Measurements from ENCODE around the gene SLC35F4.
"Not testable (repeated sequence)": the region's sequence is repeated elsewhere in the genome, so short reads cannot be mapped to it uniquely, and the experiment has no call there.

SLC35F4 gene

DNA sequence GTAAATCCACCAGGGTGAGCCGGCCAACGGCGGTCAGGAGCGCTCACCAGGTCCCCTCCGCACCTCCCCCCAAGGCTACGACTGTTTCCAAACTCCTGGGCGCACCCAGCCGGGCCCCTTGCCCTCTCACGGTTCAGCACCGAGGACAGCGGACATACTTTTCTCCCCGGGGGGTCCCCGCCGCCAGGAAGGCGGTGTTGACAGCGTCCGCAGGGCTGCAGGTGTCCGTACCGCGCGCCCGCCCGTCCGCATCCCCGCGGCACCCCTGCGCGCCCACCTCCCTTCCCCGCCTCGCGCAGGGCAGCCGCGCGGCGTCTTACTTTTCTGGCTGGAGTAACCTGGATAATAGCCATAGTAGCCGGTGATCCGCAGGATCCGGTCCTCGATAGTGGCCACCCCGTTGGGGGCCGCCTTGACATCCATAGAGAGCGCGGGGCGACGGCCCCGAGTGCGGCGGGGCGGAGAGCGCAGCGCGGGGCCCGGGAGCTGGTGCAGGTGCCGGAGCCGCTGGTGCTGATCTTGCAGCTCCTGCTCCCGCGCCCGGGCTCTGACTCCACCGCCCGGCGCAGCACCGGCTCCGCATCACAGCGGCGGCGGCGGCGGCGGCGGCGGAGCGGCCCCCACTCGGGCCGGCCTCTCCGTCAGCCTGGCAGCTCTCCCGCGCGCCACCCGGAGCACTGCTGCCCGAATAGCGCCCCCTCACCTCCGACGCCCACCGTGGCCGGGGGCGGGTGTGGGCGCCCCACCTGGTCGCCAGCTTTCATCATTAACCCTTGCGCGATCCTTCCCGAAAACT is at the start of gene SLC35F4:
TSS of gene SLC35F4 (minus strand) at position 690 of the 796 bp plus-strand sequence.
- DNase-seq (ENCODE audit: low spot score), result no peak

DNA sequence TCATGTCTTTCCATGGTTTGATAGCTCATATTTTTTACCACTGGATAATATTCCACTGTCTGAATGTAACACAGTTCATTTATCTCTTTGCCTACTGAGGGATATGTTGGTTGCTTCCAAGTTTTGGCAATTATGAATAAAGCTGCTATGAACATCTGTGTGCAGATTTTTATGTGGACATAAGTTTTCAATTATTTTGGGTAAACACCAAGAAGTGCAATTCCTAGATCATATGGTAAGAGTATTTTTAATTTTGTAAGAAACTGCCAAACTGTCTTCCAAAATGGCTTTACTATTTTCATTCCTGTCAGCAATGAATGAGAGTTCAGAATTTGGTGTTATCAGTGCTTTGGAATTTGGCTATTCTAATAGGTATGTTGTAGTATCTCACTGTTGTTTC is 43.7 kb upstream of the SLC35F4 start:
- DNase-seq (ENCODE audit: low spot score), result no peak

DNA sequence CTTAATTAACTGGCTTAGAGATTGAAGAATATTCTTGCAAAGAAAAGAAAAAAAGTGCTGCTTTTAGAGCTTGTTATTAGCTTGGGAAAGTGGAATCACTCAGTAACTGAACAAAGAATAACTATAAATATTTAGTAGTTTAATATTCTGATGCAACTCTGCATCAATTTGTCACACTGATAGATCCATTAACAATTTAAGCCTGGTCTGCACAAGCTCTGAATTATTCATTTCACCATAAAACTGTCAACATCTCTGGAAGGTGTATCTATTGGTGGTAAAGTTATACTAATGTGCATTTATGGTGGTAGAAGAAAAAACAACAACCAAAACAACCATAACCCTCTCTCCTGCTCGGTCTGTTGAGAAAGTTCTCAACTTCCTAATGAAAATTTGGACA is 38.1 kb upstream of the SLC35F4 start:
- no peak for DNase-seq (ENCODE audit: low spot score)

DNA sequence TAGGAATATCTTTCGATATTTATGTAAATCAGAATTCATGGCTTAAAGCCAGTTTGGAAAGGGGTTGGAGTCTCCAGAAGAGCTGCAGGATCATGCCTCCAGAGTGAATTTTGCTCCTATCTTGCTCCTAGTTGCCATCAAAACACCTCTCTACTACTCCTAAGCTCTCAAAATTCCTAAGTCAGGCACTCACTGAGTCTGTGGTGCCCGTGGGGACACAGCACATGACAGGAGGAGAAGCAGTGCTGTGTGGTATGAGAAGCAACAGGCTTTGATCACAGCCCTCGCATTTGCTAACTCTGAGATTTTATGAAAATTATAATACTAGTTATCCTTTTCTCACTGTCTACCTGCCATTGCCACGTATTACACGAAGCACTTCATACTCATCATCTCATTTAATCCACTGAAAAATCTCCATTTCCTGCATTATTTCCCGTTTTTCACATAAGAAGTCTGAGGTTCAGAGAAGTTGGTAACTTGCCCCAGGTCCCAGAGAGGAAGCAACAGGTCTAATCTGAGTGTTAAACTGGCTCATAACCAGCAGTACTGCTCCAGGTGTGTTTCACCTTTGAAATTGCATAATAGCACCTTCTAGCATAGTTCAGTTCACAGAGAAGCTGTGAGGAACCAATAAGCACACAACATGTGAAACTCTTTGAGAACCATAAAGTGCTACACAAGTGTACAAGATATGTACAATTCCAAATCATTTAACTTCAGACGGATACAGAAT is 33.1 kb upstream of the SLC35F4 start:
- no peak for DNase-seq (ENCODE audit: low spot score)

DNA sequence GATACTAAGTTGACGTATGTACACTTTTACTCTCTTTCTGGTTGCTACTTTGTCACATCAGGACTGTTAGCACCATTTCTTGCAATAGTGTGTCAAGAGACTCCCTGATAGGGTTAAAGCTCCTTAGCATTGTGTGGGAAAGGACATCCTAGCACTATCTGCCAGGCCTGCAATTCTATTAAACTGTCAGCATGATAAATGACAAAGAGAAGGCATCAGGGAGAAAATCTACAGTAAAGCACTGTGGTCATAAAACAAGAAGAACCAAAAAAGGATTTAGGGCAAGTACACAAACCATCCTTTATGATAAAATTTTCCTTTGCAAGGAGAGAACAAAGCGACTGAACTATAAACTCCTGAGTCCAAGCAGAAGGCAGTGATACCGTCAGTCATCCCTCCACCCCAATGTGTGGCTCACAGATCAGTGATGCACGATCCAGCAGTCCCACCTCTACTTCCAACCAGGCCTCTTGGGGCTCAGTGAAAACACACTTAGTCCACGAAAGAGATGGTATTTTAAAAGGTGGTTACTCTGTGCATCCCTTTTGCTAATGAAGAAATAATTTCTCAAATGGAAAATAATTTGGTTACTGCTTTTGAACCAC is 31.4 kb upstream of the SLC35F4 start:
- no peak for DNase-seq (ENCODE audit: low spot score)

DNA sequence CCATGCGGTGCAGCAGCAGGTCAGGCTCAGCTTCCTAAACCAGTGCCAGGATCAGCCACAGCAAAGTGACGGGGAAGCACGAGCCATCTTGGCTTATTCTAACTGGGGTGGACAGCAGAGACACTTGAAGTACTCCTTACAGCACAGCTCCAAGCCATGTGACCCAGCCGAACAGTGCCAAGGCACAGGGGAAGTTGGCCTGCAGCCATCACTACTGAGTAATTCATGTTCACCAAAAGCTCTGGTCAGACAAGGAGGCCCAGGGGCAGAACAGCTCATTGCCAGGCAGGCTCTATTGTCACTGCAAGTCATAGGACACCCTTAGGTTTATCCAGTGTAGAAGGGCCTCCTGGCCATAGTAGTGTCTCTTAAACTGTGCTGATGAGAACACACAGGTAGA is 23.4 kb upstream of the SLC35F4 start:
- DNase-seq (ENCODE audit: low spot score), result no peak

DNA sequence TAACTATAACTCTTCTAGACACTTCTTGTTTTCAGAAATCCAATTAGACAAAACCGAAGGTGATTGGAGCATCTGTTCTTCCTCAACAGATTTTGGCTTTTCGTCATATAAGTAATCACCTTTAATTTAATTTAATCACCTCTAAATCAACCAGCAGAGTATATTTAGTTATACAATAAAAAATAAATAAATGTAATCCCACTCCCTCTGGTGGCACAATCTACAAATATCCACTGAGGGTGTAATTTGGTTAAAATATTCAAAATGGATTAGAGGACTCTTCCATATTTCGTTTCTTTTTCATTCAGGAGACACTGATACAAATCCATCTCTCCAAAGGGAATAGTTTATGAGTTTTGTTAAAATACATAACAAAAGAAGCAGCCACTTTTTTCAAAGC is 18.3 kb upstream of the SLC35F4 start:
- no peak for DNase-seq (ENCODE audit: low spot score)

DNA sequence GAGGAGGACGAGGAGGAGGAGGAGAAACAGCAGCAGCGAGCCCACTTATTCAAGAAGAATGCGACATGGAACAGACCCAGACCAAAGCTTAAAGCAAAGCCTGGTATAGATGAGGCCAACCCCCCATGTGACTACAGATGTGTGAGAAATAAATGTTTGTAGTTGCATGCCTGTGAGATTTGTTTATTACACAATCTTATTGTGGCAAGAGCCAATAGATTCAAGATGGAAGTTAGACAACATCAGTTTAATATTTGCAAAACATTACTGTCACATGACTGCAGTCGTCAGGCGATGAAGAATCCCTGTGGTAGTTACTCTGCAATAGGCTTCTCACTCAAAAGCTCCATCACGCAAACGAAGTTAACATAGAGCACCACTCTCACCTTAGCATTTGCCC is 17.2 kb upstream of the SLC35F4 start:
- DNase-seq (ENCODE audit: low spot score), result no peak

DNA sequence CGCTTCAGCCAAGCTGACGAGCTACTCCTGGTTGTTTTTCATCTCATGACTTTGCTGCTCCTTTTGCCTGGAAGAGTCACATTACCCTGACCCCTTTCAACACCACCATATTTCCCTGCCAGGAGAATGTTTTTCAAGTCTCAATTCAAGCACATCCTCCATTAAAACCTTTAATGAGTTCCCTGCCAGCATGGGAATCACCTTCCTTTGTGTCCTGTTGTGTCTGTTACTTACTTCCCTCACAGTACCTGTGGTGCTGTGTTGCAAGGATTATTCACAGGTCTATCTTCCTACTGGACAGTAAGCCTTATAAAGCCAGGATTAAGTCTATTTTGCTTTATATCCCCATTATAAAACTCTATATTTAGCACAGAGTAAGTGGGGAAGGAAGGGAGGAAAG is 13.6 kb upstream of the SLC35F4 start:
- DNase-seq (ENCODE audit: low spot score), result no peak

DNA sequence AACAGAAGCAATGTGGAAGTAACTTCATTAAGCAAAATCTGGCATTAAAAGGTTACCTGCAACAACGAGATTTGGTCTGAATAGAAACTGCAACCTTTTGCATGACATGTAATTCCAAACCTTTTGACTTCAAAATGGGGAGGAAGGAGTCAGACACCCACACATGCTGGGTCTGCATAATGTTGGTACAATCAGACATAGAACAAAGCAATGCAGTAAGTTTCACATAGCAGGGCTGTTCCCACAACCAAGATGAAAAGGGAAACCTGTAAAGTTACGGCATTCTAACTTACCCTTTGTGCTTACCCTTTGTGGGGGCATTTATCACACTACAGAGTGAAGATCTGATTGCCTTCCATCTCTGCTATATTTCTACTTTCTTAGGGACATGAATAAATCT is 10.1 kb upstream of the SLC35F4 start:
- DNase-seq (ENCODE audit: low spot score), result no peak

DNA sequence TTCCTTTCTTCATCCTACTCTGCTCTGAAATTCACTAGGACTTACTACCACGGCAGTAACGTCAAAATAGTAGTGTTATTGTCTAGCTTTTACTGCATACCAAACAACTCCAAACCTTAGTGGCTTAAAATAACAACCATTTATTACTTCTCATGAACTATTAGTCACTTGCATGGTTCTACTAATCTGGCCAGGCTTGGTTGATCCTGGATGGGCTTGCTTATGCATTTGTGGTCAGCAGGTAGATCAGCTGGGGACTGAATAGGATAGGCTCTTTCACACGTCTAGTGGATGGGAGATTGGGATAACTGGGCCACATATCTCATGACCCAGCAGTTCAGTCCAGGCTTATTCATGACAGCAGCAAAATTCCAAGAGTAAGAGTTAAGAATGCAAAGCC is 9.4 kb upstream of the SLC35F4 start:
- no peak for DNase-seq (ENCODE audit: low spot score)

DNA sequence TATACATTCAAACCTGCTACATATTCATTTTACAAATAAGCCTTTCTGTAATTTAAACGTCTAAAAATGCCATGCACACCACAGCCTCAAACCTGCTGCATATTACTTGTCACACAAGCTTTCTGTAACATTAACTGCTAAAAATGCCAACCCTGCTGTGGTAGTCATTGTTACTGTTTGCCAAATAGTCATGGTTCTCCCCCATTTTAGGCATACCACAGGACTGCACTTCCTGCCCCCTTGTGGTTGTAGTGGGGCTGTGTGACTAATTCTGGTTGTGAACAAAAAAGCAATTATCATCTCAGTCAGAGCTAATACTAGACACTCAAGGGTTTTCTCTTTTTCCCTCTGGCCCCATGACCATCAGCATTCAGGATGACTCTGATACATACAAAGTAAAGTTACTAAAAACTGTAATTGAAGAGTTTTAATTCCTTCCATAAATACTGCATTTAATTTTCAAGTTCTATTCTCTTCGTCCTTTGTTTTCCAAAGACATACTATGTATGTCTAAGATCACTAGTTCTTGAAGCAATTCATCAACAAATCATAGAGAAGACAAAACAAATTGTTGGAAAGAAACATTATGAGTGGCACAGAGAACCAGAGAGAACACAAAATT is 5.7 kb upstream of the SLC35F4 start:
- DNase-seq (ENCODE audit: low spot score), result no peak

DNA sequence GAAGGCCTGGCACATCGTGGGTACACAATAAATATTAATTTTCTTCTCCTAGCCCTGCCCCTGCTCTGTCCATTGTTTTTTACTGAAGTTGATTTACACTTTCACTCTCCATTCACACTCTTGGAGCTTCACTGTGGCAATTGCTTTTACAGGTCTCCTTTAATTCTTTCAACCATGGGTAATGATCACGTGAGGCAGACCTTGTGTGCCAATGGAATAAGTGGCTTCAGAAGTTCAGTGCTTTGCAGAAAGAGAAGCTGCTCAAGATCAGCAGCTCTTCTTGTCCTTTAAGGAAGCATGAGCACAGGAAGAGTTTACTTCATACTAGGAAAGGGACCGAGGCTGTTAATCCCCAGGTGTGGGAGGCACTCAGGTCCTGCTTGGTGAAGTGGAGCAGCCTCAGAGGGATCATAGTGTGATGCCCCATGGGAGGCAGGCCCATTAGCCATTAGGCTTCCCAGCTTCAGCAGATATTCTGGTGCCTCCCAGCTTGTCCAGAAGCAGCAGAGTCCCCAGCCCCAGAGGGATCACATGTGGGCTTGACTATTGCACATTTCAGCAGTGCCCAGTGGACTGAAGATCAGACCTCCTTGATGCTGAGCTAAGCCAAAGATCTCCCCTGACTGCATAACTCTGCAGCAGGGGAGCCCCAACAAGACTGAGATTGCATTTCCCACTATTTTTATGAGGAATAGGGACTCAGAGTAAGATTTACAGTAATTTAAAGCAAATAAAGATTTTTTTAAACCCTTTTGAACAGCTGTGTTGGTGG is 5.0 kb upstream of the SLC35F4 start:
- DNase-seq (ENCODE audit: low spot score), result no peak

DNA sequence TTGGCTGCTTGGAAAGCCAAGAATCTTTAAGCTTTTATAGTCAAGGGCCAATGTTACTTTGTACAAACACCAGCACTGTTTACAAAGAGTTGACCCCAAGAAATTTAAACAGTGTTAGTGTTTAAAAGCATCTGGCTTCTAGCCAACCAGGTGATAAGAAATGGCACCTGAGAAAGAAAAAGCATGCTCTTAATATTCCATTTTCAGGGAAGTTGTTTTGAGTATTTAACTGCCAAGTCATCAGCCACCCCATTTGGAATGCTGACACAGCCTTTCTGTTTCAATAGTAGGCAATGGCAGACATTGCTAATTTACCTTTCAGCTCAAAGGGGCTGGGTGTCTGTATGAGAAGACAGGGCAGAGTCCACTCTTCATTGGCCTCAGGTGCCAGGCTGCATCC is 3.7 kb upstream of the SLC35F4 start:
- no peak for DNase-seq (ENCODE audit: low spot score)

DNA sequence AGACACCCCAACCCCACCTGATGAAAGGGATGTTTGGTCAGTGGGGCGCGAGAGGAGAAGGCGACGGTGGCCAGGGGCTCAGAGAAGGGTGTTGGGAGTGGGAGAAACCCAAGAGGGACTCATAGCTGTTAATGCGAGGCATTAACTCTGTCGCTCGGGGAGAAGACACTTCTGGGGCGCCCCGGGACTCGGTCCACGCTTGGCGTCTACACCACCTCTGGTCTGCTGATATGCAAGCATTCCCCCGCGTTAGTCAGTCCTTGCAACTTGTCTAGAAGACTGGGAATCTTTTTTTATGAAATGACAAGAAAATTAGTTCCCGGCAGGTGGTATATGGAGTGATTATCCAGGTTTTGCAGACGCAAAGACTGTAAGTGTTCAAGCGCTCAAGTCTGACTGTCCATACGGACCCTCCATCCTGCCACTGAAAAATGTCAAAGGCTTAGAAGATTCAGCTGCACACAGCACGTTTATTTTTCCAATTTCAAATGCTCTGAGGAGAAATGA is 360 bp upstream of the SLC35F4 start:
- no peak for DNase-seq (ENCODE audit: low spot score)

DNA sequence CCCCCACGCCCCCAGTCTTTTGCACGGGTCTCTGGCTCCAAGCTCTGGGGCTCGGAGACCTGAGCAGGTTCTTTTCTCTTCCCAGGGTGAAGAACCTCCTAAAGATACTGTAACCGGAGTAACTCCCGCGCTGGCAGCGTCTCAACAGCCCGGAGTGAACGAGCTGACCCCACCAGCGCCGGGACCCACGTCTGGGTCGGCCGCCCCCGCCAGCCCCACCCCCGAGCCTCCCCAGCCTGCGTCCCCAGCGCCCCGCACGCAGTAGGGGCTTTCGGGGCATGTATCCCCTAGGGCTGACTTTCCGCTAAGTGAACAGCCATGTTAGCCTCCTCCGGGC is 858 bp downstream of the SLC35F4 start:
- no peak for DNase-seq (ENCODE audit: low spot score)

DNA sequence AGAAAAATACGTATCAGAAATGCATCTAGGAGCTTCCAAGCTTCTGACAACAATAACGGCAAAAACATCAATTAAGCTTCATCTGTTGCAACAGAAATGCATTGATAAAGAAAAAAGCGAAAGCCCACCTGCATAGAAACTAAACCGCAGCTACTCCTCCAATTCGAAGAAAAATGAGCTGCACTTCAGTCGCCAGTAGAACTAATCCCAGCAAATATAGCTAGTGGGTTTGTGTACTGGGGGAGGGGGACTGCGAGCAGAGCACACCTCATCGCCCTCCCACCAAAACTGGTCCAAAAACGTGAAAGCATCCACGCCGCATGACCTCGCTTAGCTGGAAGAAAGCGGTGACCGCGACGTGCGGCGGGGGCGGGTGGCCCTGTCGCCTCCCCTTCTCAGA is 1.2 kb downstream of the SLC35F4 start:
- no peak for DNase-seq (ENCODE audit: low spot score)

DNA sequence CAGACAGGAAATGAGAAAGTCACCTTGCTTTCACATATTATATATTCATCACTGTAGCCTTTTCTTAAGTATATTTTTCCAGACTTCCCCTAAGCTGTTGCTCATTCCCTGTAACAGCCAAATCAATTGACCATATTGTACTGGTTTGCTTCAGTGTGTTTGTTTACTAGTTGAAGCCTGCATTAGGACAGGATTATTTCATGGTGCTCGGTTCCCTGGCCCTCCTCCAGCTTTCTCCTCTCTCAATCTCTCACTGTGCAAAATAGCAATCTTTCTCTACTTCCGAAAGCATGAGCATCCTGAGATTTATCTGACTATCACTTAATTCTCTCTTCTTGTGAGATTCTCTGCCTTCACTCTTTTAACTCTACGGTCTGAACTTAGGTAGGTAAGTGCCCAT is 2.4 kb downstream of the SLC35F4 start:
- DNase-seq (ENCODE audit: low spot score), result no peak

DNA sequence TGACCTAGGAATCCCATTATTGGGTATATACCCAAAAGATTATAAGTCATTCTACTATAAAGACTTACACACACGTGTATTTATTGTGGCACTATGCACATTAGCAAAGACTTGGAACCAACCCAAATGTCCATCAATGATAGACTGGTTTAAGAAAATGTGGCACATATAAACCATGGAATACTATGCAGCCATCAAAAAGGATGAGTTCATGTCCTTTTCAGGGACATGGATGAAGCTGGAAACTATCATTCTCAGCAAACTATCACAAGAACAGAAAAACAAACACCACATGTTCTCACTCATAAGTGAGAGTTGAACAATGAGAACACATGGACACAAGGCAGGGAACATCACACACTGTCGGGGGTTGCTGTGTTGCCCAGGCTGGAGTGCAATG is 10.2 kb downstream of the SLC35F4 start:
- DNase-seq (ENCODE audit: low spot score), result not testable (repeated sequence)

DNA sequence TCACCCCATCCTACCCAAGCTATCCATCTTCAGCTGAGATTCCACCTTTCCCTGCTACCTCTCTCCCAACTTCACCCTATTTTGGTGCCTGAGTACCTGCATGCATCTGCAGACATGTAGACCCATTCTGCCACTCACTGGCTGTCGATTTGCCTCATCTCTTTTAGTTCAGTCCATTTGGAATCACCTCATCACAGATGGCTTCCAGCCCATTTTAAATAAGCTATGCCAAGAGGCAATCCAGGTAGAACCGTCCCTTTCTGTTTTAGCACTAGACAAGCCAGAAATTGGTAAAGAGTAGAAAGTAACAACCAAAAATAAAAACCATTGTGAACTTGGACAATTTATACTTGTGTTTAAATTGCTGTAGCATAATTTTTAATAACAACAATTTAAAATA is 11.3 kb downstream of the SLC35F4 start:
- no peak for DNase-seq (ENCODE audit: low spot score)

DNA sequence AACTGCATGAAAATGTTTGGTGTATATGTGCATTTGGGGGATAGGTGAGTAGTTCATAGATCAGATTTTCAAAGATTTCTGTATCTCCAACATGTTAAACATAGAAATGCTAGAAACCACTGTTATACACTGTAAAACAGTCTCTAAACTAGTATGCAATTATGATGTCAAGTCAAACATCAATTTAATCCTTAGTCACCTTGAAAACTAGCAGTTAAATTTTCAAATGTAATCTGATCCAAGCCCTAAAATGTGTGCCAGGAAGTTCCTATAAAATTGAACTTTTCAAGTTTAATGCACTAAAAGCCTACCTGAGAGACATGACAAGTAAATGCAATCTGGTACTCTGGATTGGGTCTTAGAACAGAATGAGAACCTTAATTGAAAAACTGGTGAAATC is 14.5 kb downstream of the SLC35F4 start:
- DNase-seq (ENCODE audit: low spot score), result no peak

DNA sequence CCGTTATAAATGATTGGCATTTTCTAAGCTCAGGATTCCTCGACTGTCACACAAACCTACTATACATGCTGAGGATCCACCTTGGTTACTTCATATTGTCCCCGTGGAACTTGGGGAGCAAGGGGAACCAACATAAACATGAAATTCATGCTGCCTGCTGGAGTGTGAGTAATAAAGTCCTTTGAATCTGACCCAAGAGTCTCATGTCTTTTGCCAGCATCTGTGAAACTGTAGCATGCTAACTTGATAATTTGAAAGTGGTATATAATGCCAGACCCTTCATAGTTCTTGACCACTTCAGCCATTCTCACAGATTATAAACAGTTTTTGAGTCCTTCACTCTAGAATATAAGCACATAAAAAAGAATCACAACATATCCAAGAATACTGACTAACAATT is 17.1 kb downstream of the SLC35F4 start:
- DNase-seq (ENCODE audit: low spot score), result no peak

Measured in hematopoietic multipotent progenitor cell treated with erythropoietin and hydrocortisone succinate and interleukin-3 and kit ligand, for 17 days (in vitro differentiated cells).